Measurements from ENCODE around the gene NRF1.

GRCh38 chr7:129702761-129703338 is 91.3 kb downstream of the NRF1 start:
- TF ChIP-seq ARID4A (CRISPR knock-in tag; IDR thresholded peaks at IDR 0.05; ENCODE audit: borderline replicate concordance): no peak
- TF ChIP-seq, protein P1, sequence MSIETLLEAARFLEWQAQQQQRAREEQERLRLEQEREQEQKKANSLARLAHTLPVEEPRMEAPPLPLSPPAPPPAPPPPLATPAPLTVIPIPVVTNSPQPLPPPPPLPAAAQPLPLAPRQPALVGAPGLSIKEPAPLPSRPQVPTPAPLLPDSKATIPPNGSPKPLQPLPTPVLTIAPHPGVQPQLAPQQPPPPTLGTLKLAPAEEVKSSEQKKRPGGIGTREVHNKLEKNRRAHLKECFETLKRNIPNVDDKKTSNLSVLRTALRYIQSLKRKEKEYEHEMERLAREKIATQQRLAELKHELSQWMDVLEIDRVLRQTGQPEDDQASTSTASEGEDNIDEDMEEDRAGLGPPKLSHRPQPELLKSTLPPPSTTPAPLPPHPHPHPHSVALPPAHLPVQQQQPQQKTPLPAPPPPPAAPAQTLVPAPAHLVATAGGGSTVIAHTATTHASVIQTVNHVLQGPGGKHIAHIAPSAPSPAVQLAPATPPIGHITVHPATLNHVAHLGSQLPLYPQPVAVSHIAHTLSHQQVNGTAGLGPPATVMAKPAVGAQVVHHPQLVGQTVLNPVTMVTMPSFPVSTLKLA (IDR thresholded peaks at IDR 0.05): no peak
- no peak for TF ChIP-seq TCF7 (IDR thresholded peaks at IDR 0.05; ENCODE audit: low read depth)
- no peak for TF ChIP-seq PLSCR1 (CRISPR knock-in tag; IDR thresholded peaks at IDR 0.05; ENCODE audit: borderline replicate concordance)
- TF ChIP-seq ZNF317 (CRISPR knock-in tag; IDR thresholded peaks at IDR 0.05): no peak
